ENCODE measurements around the gene PHC2. TPM values are rescaled to one million over a fixed set of nuclear protein-coding genes. Genes with fewer than 3 reads are reported as not detected.

PHC2 gene
- polyA plus RNA-seq, 1 donor from 2014 or later = 171 TPM

DNA sequence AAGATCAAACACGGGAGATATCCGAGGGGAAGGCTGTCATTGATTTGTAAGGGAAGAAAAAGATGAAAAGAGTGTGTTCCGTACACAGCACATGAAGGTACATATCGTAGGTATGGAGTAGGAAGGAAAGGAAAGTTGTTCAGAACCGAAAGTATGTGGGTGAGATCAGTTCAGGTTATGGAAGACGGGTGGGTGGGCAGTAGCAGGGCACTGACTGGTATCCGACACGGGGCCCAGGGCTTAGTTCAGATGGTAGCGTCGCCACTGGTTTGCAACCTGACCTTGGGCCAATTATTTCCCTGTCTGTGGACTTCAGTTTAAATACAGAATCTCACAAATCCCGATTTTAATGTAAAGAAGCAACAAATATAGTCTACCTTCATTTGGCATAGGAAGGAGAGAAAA, 82.2 kb downstream of the PHC2 start:
- peak overlapping the region; percentile 95 for H3K4me2 ChIP-seq (ENCODE audit: low read length)
- H3K79me2 ChIP-seq (replicated peaks; ENCODE audit: insufficient read depth, low read length) = peaks cover 65% of the 10 kb centered on the region
- peaks cover 6% of the 10 kb centered on the region for H4K20me1 ChIP-seq (ENCODE audit: insufficient read depth)
- no peak overlapping the region for H2AFZ ChIP-seq (ENCODE audit: low read depth, low read length)
- H3K4me3 ChIP-seq (ENCODE audit: low read length) = peak overlapping the region; percentile 86
- H3F3A ChIP-seq (ENCODE audit: insufficient read depth, low read length, poor library complexity, severe bottlenecking) = no peaks in the 10 kb centered on the region
- H3K9ac ChIP-seq (ENCODE audit: low read length) = peak overlapping the region; percentile 84
- peaks cover 6% of the 10 kb centered on the region for H3K36me3 ChIP-seq (ENCODE audit: insufficient read depth, low read length)
- no peaks in the 10 kb centered on the region for H3K9me2 ChIP-seq (ENCODE audit: insufficient read depth, low read length)
- TF ChIP-seq EP300 (conservative IDR thresholded peaks at IDR 0.05; ENCODE audit: poor library complexity, severe bottlenecking) (no peak), POLR2AphosphoS5 (IDR thresholded peaks at IDR 0.05) (no peak), EZH2 (IDR thresholded peaks at IDR 0.05; ENCODE audit: borderline replicate concordance, insufficient read depth, low read length, poor library complexity, severe bottlenecking) (no peak), MXI1 (conservative IDR thresholded peaks at IDR 0.05; ENCODE audit: poor library complexity, severe bottlenecking) (no peak), RAD21 (conservative IDR thresholded peaks at IDR 0.05) (no peak), TAF1 (IDR thresholded peaks at IDR 0.05; ENCODE audit: low read depth) (no peak), SMC3 (conservative IDR thresholded peaks at IDR 0.05; ENCODE audit: poor library complexity) (no peak)
- TF ChIP-seq, protein P1, sequence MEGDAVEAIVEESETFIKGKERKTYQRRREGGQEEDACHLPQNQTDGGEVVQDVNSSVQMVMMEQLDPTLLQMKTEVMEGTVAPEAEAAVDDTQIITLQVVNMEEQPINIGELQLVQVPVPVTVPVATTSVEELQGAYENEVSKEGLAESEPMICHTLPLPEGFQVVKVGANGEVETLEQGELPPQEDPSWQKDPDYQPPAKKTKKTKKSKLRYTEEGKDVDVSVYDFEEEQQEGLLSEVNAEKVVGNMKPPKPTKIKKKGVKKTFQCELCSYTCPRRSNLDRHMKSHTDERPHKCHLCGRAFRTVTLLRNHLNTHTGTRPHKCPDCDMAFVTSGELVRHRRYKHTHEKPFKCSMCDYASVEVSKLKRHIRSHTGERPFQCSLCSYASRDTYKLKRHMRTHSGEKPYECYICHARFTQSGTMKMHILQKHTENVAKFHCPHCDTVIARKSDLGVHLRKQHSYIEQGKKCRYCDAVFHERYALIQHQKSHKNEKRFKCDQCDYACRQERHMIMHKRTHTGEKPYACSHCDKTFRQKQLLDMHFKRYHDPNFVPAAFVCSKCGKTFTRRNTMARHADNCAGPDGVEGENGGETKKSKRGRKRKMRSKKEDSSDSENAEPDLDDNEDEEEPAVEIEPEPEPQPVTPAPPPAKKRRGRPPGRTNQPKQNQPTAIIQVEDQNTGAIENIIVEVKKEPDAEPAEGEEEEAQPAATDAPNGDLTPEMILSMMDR (IDR thresholded peaks at IDR 0.05; ENCODE audit: poor library complexity, severe bottlenecking) = no peak
- TF ChIP-seq, protein P2, sequence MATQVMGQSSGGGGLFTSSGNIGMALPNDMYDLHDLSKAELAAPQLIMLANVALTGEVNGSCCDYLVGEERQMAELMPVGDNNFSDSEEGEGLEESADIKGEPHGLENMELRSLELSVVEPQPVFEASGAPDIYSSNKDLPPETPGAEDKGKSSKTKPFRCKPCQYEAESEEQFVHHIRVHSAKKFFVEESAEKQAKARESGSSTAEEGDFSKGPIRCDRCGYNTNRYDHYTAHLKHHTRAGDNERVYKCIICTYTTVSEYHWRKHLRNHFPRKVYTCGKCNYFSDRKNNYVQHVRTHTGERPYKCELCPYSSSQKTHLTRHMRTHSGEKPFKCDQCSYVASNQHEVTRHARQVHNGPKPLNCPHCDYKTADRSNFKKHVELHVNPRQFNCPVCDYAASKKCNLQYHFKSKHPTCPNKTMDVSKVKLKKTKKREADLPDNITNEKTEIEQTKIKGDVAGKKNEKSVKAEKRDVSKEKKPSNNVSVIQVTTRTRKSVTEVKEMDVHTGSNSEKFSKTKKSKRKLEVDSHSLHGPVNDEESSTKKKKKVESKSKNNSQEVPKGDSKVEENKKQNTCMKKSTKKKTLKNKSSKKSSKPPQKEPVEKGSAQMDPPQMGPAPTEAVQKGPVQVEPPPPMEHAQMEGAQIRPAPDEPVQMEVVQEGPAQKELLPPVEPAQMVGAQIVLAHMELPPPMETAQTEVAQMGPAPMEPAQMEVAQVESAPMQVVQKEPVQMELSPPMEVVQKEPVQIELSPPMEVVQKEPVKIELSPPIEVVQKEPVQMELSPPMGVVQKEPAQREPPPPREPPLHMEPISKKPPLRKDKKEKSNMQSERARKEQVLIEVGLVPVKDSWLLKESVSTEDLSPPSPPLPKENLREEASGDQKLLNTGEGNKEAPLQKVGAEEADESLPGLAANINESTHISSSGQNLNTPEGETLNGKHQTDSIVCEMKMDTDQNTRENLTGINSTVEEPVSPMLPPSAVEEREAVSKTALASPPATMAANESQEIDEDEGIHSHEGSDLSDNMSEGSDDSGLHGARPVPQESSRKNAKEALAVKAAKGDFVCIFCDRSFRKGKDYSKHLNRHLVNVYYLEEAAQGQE (IDR thresholded peaks at IDR 0.05; ENCODE audit: borderline replicate concordance) = no peak
- no peaks in the 10 kb centered on the region for H3K9me3 ChIP-seq (ENCODE audit: low read length)
- no peaks in the 10 kb centered on the region for H3K27me3 ChIP-seq (ENCODE audit: insufficient read depth, low read depth, low read length)
- H3K27ac ChIP-seq (ENCODE audit: low read length) = peak overlapping the region; percentile 85

DNA sequence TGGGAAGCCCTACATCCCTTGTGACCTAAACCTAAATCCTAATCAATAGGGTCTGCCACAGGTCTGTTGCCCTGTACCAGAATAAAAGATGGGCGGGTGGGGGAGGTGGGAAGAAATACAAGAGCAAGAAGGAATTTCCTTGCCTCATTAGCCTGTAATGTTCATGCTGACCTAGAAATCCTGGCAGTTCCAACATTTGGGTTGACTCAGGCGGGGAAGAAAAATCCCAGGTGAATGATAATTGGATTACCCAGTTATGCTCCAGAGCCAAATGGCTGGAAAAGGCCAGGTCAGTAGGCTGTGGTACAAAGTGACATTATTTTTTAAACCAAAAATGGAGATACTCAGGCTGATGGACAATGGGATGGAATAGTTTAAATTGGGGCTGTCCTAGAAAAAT, 82.7 kb downstream of the PHC2 start:
- Histone ChIP-seq H3K4me2 (ENCODE audit: low read length) (peak overlapping the region; percentile 95), H3K9me3 (ENCODE audit: low read length) (no peaks in the 10 kb centered on the region), H4K20me1 (ENCODE audit: insufficient read depth) (peaks cover 6% of the 10 kb centered on the region), H3K9ac (ENCODE audit: low read length) (peak overlapping the region; percentile 84), H3F3A (ENCODE audit: insufficient read depth, low read length, poor library complexity, severe bottlenecking) (no peaks in the 10 kb centered on the region), H3K4me3 (ENCODE audit: low read length) (peak overlapping the region; percentile 86), H3K27ac (ENCODE audit: low read length) (peak overlapping the region; percentile 85), H3K36me3 (ENCODE audit: insufficient read depth, low read length) (peaks cover 9% of the 10 kb centered on the region), H2AFZ (ENCODE audit: low read depth, low read length) (no peak overlapping the region), H3K9me2 (ENCODE audit: insufficient read depth, low read length) (no peaks in the 10 kb centered on the region), H3K79me2 (replicated peaks; ENCODE audit: insufficient read depth, low read length) (peaks cover 70% of the 10 kb centered on the region), H3K27me3 (ENCODE audit: insufficient read depth, low read depth, low read length) (no peaks in the 10 kb centered on the region)
- TF ChIP-seq SMC3 (conservative IDR thresholded peaks at IDR 0.05; ENCODE audit: poor library complexity) = no peak
- TF ChIP-seq RAD21 (conservative IDR thresholded peaks at IDR 0.05) = no peak
- TF ChIP-seq, protein P1 (IDR thresholded peaks at IDR 0.05; ENCODE audit: poor library complexity, severe bottlenecking) = no peak
- TF ChIP-seq TAF1 (IDR thresholded peaks at IDR 0.05; ENCODE audit: low read depth) = no peak

Measured in neural cell (in vitro differentiated cells).